Heart left ventricle (tissue), 16 donors: ENCODE data around the gene MPI. TPM values are rescaled to one million over a fixed set of nuclear protein-coding genes. Genes with fewer than 3 reads are reported as not detected.

Experiments used
- ATAC-seq, 4 donors: fragments of 200-7000 bp; cut with Tn5 transposase; one replicate each; pipeline ENCODE4 v1.9.1; 2020 to 2022; ENCODE audit warnings: moderate library complexity in 4 of 4, mild to moderate bottlenecking in 3 of 4, moderate number of reproducible peaks in 1 of 4
- DNase-seq, 5 donors: peaks; one replicate each; pipeline ENCODE4 v3.0.0-alpha.2; 2020
- H3K27ac ChIP-seq, 12 donors: fragments of 200-600 bp; sonication (generic) in 4 of 12; one replicate each; pipeline versions ENCODE4 v1.5.0 to v1.8.0; 2016 to 2022; ENCODE audit warnings: mild to moderate bottlenecking in 2 of 12
- H3K27me3 ChIP-seq, 9 donors: fragments of 200-600 bp; sonication (generic) in 2 of 9; one replicate each; pipeline versions ENCODE4 v1.5.1 to v1.8.0; 2016 to 2022; ENCODE audit warnings: mild to moderate bottlenecking in 3 of 9
- H3K36me3 ChIP-seq, 9 donors: fragments of 200-600 bp; sonication (generic) in 2 of 9; one replicate each; pipeline versions ENCODE4 v1.5.0 to v1.8.0; 2018 to 2022; ENCODE audit warnings: mild to moderate bottlenecking in 2 of 9
- H3K4me1 ChIP-seq, 12 donors: fragments of 200-600 bp; sonication (generic) in 4 of 12; one replicate each; pipeline versions ENCODE4 v1.5.0 to v1.8.0; 2016 to 2022; ENCODE audit warnings: mild to moderate bottlenecking in 3 of 12
- H3K4me3 ChIP-seq, 12 donors: fragments of 200-600 bp; sonication (generic) in 4 of 12; one replicate each; pipeline versions ENCODE4 v1.5.0 to v1.8.0; 2017 to 2022; ENCODE audit warnings: mild to moderate bottlenecking in 9 of 12, moderate library complexity in 4 of 12
- H3K9me3 ChIP-seq, 12 donors: fragments of 200-600 bp; sonication (generic) in 4 of 12; one replicate each; pipeline versions ENCODE4 v1.5.0 to v1.8.0; 2016 to 2022; ENCODE audit warnings: mild to moderate bottlenecking in 1 of 12
- POLR2A ChIP-seq, 2 donors: fragments of 450-650 bp; IDR thresholded peaks; one replicate each; pipeline ENCODE4 v1.6.1; 2017; ENCODE audit warnings: antibody characterized with exemption in 2 of 2, mild to moderate bottlenecking in 2 of 2, moderate library complexity in 2 of 2
- WGBS, 4 donors: extraction: QIAGEN DNeasy Blood & Tissue Kit in 2 of 4; methylation state at CpG; one replicate each; pipeline versions ENCODE4 v1.1.5 to v1.1.7; 2013 to 2018; 5-methylcytosine and 5-hydroxymethylcytosine counted together
- intact Hi-C, 10 donors: fragments of 100-400 bp; cut with DNase I; formaldehyde crosslinking; loops; one replicate each; pipeline versions ENCODE4 v1.11.1 to v1.14.2; 2022
- polyA plus RNA-seq, 2 donors: library from polyadenylated mRNA; stranded (reverse); fragments of 200-250 nt; gene quantifications; one replicate each; pipeline ENCODE4 v1.2.3, GENCODE V29; 2013
- total RNA-seq, 9 donors: library from RNA; depleted of rRNA in 2 of 9; stranded (reverse); fragments of >200 nt in 2 of 9; fragmentation: NEBNext Ultra II Directional in 3 of 9; extraction: Animal tissue kit (Norgen Biotek cat#: 25700) in 3 of 9; gene quantifications; one replicate each; pipeline versions ENCODE4 v1.1.0 to v1.2.4, GENCODE V29; 2016 to 2023
- TF ChIP-seq, protein P1 (sequence below), 12 donors: fragments of 200-600 bp; sonication (generic) in 4 of 12; IDR thresholded peaks; one replicate each; pipeline versions ENCODE4 v1.5.0 to v1.8.0; 2018 to 2022; ENCODE audit warnings: antibody characterized with exemption in 12 of 12, mild to moderate bottlenecking in 5 of 12
- donor health status: ischemic (EF 13 %, LVEDD 7.1; RV severe dilation, severe dysfunction).
- donor health status: healthy with polysubstance abuse.
- donor health status: DM: no; HTN: yes; CAD: no.
- donor health status: DM: no; HTN: no; CAD: no.
- donor health status: ischemic (EF 25% LVEDD 6.9; RV normal size, moderate dysfunction).
- donor health status: ischemic (EF 25% LVEDD 5.7; RV mildly dilated, moderate dysfunction).
- donor health status: healthy.
- donor health status: DM: yes; HTN: yes; CAD: no.
- donor health status: ischemic (EF 35%, LVEDD 5.7; RV mildly dilated, moderate dysfunction).
- donor health status: nonischemic (EF 11% LVEDD 7.7; RV severe dilation, severe dysfunction).
- donor health status: DM: yes; HTN: yes; CAD: no.
- donor health status: PGD.
- donor health status: ischemic (EF 29% LVEDD 5.4; RV normal size, mild dysfunction).
- donor health status: nonischemic (EF 23%, LVEDD 6.1; RV moderate dilation, normal function).

Gene MPI
- total and polyA plus RNA-seq, 11 donors: 22.4 to 85.7 (median 59.0) TPM

DNA sequence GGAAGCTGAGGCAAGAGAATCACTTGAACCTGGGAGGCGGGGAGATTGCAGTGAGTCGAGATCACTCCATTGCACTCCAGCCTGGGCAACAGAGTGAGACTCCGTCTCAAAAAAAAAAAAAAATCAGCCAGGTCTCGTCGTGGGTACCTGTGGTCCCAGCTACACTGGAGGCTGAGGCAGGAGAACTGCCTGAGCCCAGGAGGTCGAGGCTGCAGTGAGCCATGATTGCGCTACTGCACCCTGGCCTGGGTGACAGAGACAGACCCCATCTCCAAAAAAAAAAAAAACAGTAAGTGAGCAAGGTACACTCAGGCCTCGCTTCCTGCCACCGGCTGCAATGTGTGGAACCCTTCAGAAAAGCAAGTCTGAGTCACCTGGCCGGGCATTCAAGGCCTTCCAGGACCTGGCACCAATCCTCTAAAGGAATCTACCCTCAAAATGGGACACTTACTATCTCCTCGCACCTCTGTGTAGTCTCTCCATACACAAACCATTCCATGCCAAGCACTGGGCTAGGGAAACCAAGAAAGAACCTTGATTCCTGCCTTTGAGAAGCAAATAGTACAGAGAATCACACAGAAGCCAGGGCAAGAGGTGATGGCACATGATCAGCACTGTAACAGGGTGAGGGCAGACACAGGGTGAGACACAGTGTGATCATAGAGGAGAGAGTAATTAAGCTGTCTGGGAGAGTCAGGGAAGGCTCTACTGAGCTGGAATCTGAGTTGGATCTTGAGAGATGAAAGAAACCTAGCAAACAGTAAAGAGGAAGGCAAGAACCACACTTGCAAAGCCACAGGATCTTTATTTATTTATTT lies 26.4 kb upstream of the MPI start:
- TF ChIP-seq, protein P1, sequence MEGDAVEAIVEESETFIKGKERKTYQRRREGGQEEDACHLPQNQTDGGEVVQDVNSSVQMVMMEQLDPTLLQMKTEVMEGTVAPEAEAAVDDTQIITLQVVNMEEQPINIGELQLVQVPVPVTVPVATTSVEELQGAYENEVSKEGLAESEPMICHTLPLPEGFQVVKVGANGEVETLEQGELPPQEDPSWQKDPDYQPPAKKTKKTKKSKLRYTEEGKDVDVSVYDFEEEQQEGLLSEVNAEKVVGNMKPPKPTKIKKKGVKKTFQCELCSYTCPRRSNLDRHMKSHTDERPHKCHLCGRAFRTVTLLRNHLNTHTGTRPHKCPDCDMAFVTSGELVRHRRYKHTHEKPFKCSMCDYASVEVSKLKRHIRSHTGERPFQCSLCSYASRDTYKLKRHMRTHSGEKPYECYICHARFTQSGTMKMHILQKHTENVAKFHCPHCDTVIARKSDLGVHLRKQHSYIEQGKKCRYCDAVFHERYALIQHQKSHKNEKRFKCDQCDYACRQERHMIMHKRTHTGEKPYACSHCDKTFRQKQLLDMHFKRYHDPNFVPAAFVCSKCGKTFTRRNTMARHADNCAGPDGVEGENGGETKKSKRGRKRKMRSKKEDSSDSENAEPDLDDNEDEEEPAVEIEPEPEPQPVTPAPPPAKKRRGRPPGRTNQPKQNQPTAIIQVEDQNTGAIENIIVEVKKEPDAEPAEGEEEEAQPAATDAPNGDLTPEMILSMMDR (IDR thresholded peaks at IDR 0.05): no peak
- no peak for TF ChIP-seq POLR2A (IDR thresholded peaks at IDR 0.05)
- peak overlapping the region in 1 of 12 donors; percentile 49 for H3K27ac ChIP-seq
- ATAC-seq (peak in 2 of 4 donors; percentile 50 to 55), DNase-seq (no peak)
- no peak overlapping the region for H3K4me3 ChIP-seq
- peaks cover 0 to 68% (median 34%) of the 10 kb centered on the region in 12 donors for H3K4me1 ChIP-seq
- H3K27me3 ChIP-seq: no peaks in the 10 kb centered on the region
- intact Hi-C loops: no loop called here
- no peaks in the 10 kb centered on the region for H3K9me3 ChIP-seq
- WGBS, 4 donors: 80 to 86% (median 81%) methylated on average over 11 of the region's 11 CpGs
- peaks cover 0 to 13% (median 0%) of the 10 kb centered on the region in 9 donors for H3K36me3 ChIP-seq

DNA sequence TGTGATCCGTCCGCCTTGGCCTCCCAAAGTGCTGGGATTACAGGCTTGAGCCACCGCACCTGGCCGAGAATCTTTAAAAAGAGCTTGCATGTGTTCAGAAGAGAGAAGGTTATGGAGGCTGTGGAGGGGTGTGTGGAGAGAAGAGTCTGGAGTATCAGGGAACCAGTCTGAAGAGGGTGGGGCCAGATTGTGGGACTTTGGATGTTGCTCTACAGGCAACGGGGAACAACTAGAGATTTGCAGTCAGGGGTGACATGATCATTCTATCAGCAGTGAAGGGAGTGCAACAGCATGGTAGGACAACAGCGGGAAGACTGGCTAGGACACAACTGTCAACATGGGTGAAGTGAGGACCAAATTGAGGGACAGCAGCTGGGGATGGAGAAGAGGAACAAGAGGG lies 25.5 kb upstream of the MPI start:
- Histone ChIP-seq H3K36me3 (peaks cover 0 to 15% (median 0%) of the 10 kb centered on the region in 9 donors), H3K27me3 (no peaks in the 10 kb centered on the region), H3K4me3 (no peak overlapping the region), H3K4me1 (peaks cover 1 to 70% (median 37%) of the 10 kb centered on the region in 12 donors), H3K27ac (no peak overlapping the region), H3K9me3 (no peaks in the 10 kb centered on the region)
- DNase-seq (no peak), ATAC-seq (no peak)
- TF ChIP-seq, protein P1 (IDR thresholded peaks at IDR 0.05): no peak
- TF ChIP-seq POLR2A (IDR thresholded peaks at IDR 0.05): no peak
- intact Hi-C loops: no loop called here
- 82 to 92% (median 88%) methylated on average over 6 of the region's 6 CpGs for WGBS, 4 donors

DNA sequence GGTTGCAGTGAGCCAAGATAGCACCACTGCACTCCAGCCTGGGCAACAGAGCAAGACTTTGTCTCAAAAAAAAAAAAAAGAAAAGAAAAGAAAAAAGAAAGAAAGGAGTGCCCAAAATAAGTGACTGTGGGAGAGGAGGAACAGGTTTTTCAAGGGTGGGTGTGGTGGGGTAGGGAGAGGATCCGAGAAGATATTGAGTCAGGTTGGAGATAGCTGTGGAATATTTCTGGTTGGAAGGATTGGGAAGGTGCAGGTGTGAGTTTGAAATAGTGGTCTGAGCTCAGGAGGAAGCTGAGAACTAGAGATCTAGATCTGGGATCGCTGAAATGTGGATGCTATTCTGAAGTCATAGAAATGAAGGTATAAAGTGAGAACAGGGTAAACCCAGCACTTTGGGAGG lies 24.5 kb upstream of the MPI start:
- Histone ChIP-seq H3K9me3 (no peaks in the 10 kb centered on the region), H3K27ac (no peak overlapping the region), H3K27me3 (no peaks in the 10 kb centered on the region), H3K4me1 (peaks cover 5 to 70% (median 42%) of the 10 kb centered on the region in 12 donors), H3K36me3 (peaks cover 0 to 15% (median 0%) of the 10 kb centered on the region in 9 donors), H3K4me3 (no peak overlapping the region)
- no peak for ATAC-seq
- no peak for TF ChIP-seq POLR2A (IDR thresholded peaks at IDR 0.05)
- TF ChIP-seq, protein P1 (IDR thresholded peaks at IDR 0.05): no peak
- DNase-seq: no peak
- intact Hi-C loops: no loop called here
- WGBS, 4 donors: 89 to 99% (median 93%) methylated on average over 2 of the region's 2 CpGs

DNA sequence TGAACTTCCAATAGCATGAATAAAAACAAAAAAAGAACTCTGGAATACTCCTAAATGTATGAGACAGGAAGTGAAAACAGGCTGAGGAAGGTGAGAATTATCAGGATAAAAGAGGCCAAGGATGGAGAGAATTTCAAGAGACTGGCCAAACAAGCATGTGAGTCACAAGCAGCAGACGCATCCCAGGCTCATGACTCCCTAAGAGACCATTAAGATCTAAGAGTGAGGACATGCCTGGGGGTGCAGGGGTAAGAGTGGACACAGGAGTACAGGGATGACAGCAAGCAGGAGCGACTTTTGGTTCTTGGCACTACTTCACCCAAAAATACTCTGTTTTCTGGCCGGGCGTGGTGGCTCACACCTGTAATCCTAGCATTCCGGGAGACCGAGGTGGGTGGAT lies 23.8 kb upstream of the MPI start:
- peak overlapping the region in 4 of 12 donors; percentile 20 to 81 (median 52) for H3K27ac ChIP-seq
- peaks cover 11 to 78% (median 50%) of the 10 kb centered on the region in 12 donors for H3K4me1 ChIP-seq
- DNase-seq (no peak), ATAC-seq (no peak)
- H3K4me3 ChIP-seq: no peak overlapping the region
- TF ChIP-seq POLR2A (IDR thresholded peaks at IDR 0.05): no peak
- TF ChIP-seq, protein P1 (IDR thresholded peaks at IDR 0.05): no peak
- H3K36me3 ChIP-seq: peaks cover 0 to 15% (median 0%) of the 10 kb centered on the region in 9 donors
- 68 to 80% (median 71%) methylated on average over 6 of the region's 6 CpGs for WGBS, 4 donors
- intact Hi-C loops: no loop called here
- no peaks in the 10 kb centered on the region for H3K27me3 ChIP-seq
- H3K9me3 ChIP-seq: no peaks in the 10 kb centered on the region
